ENCODE measurements around the gene NKIRAS1.

- TF ChIP-seq POLR2A (IDR thresholded peaks at IDR 0.05) (no peak), POLR2AphosphoS5 (IDR thresholded peaks at IDR 0.05) (no peak), CTCF (IDR thresholded peaks at IDR 0.05) (no peak)
Observed at GRCh38 chr3:23916152-23916885, 471 bp downstream of the NKIRAS1 start.

Data from gastroesophageal sphincter (tissue), 3 donors.